ENCODE results near the gene GNAS-AS1.

- TF ChIP-seq HDGF (IDR thresholded peaks at IDR 0.05; ENCODE audit: borderline replicate concordance) (no peak), FOXM1 (IDR thresholded peaks at IDR 0.05; ENCODE audit: borderline replicate concordance) (no peak)
Observed at GRCh38 chr20:58777657-58778056, 73.0 kb downstream of the GNAS-AS1 start.
